Measurements from ENCODE around the gene CLEC3B.
"Not testable (repeated sequence)": the region's sequence is repeated elsewhere in the genome, so short reads cannot be mapped to it uniquely, and the experiment has no call there.

The CLEC3B gene

GRCh38 chr3:45066109-45066801 lies 40.2 kb downstream of the CLEC3B start:
- DNase-seq (ENCODE audit: low read depth in 2 of 2): no peak

- no peak for DNase-seq (ENCODE audit: low read depth in 2 of 2)
These were observed 41.4 kb downstream of the CLEC3B start for GRCh38 chr3:45067486-45067885.

GRCh38 chr3:45067941-45068340 lies 41.8 kb downstream of the CLEC3B start:
- no peak for DNase-seq (ENCODE audit: low read depth in 2 of 2)

GRCh38 chr3:45071075-45071474 lies 45.0 kb downstream of the CLEC3B start:
- no peak for DNase-seq (ENCODE audit: low read depth in 2 of 2)

- no peak for DNase-seq (ENCODE audit: low read depth in 2 of 2)
These were observed 49.9 kb downstream of the CLEC3B start for GRCh38 chr3:45075821-45076625.

- DNase-seq (ENCODE audit: low read depth in 2 of 2): not testable (repeated sequence)
These were observed 52.2 kb downstream of the CLEC3B start for GRCh38 chr3:45078256-45078655.

- DNase-seq (ENCODE audit: low read depth in 2 of 2): no peak
These were observed 52.9 kb downstream of the CLEC3B start for GRCh38 chr3:45078910-45079522.

GRCh38 chr3:45079715-45080114 lies 53.6 kb downstream of the CLEC3B start:
- DNase-seq (ENCODE audit: low read depth in 2 of 2): no peak

GRCh38 chr3:45080824-45081223 lies 54.7 kb downstream of the CLEC3B start:
- no peak for DNase-seq (ENCODE audit: low read depth in 2 of 2)

- no peak for DNase-seq (ENCODE audit: low read depth in 2 of 2)
These were observed 55.5 kb downstream of the CLEC3B start for GRCh38 chr3:45081506-45082141.

GRCh38 chr3:45082142-45082538 lies 56.0 kb downstream of the CLEC3B start:
- DNase-seq (ENCODE audit: low read depth in 2 of 2): no peak

GRCh38 chr3:45083023-45083422 lies 56.9 kb downstream of the CLEC3B start:
- DNase-seq (ENCODE audit: low read depth in 2 of 2): no peak

- DNase-seq (ENCODE audit: low read depth in 2 of 2): no peak
These were observed 58.3 kb downstream of the CLEC3B start for GRCh38 chr3:45084361-45084760.

GRCh38 chr3:45084820-45085816 lies 59.0 kb downstream of the CLEC3B start:
- no peak for DNase-seq (ENCODE audit: low read depth in 2 of 2)

Data from stimulated activated CD8-positive, alpha-beta memory T cell treated with anti-CD3 and anti-CD28 coated beads, Interleukin-2, amount 100 ng/mL, for 48 hours (primary cell).